GM21390 (cell line): ENCODE results near the gene WTIP.
A peak's percentile ranks its signal among the peaks of the same experiment; 100 is the strongest.
"Not testable (repeated sequence)": the region's sequence is repeated elsewhere in the genome, so short reads cannot be mapped to it uniquely, and the experiment has no call there.

Experiments used
- ATAC-seq: cut with Tn5 transposase; IDR thresholded peaks from one replicate; pipeline ENCODE4 v1.9.1; 2021; ENCODE audit not compliant: unreplicated experiment

Gene WTIP

DNA sequence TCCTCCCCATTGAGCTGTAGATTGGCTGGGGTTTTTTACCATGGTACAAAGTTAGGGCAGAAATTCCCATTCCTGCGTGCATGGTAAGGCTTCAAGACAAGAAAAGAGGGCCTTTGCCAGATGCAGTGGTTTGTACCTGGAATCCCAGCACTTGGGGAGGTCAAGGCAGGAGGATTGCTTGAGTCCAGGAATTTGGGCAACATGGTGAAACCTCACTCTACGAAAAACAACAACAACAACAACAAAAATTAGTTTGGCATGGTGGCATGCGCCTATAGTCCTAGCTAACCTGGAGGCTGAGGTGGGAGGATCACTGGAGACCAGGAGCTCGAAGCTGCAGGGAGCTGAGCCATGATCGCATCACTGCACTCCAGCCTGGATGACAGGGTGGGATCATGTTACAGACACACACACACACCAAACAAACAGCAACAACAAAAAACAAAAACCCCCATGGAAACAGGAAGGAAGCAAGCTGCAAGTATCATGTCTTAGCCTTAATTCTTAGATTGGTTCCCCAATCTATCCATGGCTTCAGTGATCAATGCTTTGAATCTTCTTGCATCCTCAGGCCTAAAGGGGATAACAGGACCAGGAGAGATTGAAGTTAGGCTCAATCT lies 5.5 kb upstream of the WTIP start:
- ATAC-seq, result no peak

DNA sequence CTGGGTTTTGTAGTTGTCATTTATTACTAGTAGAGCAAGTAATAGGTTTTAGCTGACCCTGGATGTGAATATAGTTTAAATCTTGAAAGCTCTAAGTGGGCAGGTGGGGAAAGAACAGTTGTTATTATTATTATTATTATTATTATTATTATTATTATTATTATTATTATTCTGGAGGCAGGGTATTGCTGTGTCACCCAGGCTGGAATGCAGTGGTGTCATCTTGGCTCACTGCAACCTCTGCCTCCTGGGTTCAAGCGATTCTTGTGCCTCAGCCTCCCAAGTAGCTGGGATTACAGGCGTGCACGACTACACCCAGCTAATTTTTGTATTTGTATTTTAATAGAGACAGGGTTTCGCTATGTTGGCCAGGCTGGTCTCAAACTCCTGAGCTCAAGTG lies 3.1 kb upstream of the WTIP start:
- ATAC-seq, result not testable (repeated sequence)

GRCh38 chr19:34479396-34479795 lies 2.2 kb upstream of the WTIP start:
- ATAC-seq, result no peak

DNA sequence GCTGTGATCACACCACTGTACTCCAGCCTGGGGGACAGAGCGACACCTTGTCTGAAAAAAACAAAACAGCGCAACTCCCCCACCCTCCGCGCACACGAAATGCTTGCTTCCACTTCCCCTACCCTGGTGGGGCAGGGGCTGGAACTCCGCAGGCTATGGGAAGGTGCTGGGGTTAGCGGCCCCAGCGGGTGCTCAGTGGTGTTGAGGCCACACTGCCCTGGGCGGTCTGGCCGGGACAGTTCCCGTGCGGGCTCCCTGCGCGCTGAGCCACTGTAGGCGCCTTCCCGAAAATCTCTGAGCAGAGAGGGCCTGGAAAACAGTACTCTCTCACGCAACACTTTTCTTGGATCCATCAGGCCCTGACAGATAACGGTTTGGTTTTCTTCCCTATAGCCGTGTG lies 1.1 kb upstream of the WTIP start:
- no peak for ATAC-seq

DNA sequence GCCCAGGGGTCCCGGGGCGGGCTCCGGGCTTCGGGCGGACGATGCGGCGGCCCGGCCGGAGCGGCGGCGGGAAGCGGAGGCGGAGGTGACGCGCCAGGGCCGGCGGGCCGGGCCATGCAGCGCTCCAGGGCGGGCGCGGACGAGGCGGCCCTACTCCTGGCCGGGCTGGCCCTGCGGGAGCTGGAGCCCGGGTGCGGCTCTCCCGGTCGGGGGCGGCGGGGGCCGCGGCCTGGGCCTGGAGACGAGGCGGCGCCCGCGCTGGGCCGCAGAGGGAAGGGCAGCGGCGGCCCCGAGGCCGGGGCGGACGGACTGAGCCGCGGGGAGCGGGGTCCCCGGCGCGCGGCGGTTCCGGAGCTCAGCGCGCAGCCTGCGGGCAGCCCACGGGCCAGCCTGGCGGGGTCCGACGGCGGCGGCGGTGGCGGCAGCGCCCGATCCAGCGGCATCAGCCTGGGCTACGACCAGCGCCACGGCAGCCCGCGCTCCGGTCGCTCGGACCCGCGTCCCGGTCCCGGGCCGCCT lies 362 bp downstream of the WTIP start:
- no peak for ATAC-seq

GRCh38 chr19:34482380-34483250 lies 1.1 kb downstream of the WTIP start:
- no peak for ATAC-seq

GRCh38 chr19:34484328-34484727 lies 2.8 kb downstream of the WTIP start:
- no peak for ATAC-seq

- ATAC-seq, result no peak
Observed at GRCh38 chr19:34485831-34486230, 4.3 kb downstream of the WTIP start.

DNA sequence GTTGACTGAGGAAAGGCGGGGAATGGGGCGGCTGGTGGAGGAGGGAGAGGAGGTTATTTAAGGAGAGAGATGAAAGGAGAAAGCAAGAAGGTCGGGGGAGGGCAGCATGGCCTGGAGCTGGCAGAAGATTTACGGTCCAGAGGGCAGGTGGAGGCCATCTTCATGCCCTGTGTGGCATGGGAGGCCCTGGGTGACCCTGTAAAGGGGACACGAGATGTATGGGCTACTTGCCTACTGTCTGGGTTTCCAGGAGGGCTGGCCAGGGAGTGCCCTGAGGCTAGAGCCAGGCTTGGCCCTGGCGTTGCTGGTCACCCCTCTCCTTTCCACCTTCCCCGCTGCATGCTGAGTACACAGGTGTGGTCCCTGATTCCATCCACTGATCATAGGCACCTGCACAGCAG lies 6.1 kb downstream of the WTIP start:
- ATAC-seq, result no peak

- no peak for ATAC-seq
Observed at GRCh38 chr19:34489175-34489574, 7.6 kb downstream of the WTIP start.

- no peak for ATAC-seq
Observed at GRCh38 chr19:34490141-34490766, 8.7 kb downstream of the WTIP start.

DNA sequence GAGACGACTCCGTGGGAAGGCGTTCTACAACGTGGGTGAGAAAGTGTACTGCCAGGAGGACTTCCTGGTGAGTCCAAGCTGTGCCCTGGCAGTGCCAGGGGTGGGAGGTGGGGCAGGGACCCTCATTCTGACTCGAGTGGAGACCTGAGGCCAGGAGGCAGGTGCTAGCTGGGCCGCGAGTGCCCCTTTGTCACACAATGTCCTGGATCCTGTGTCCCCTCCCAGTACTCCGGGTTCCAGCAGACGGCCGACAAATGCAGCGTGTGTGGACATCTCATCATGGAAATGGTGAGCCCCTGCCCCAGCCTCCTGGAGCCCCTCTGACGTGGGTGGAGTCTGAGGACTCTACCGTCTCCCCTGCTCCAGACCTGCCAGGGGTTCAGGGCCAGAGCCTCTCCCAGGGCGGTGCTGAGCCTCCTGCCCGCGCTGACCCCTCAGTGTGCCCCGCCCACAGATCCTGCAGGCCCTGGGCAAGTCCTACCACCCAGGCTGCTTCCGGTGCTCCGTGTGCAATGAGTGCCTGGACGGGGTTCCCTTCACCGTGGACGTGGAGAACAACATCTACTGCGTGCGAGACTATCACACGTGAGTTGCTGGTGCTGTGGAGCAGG lies 11.6 kb downstream of the WTIP start:
- no peak for ATAC-seq

GRCh38 chr19:34493649-34494044 lies 12.1 kb downstream of the WTIP start:
- ATAC-seq, result no peak

- no peak for ATAC-seq
Observed at GRCh38 chr19:34494601-34495000, 13.0 kb downstream of the WTIP start.

DNA sequence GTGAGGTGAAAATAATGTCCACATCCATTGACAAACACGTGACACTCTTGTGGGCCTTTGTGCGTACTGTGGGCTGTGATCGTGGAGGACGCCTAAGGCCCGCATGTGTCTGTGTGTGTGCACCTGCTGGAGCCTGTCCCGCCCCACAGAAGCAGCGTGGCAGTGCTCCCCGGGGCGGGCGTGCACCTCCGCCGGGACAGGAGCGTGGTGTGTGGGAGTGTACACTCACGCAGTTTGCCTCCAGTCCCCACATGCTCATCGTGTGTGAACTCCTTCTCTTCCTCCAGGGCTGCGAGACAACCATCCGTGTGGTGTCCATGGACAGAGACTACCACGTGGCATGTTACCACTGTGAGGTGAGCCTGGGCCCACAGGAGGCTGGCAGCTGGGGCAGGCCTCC lies 13.9 kb downstream of the WTIP start:
- no peak for ATAC-seq

- ATAC-seq, result no peak
Observed at GRCh38 chr19:34497112-34497805, 15.7 kb downstream of the WTIP start.

- no peak for ATAC-seq
Observed at GRCh38 chr19:34499155-34499834, 17.7 kb downstream of the WTIP start.

GRCh38 chr19:34500656-34501120 lies 19.1 kb downstream of the WTIP start:
- ATAC-seq, result no peak

DNA sequence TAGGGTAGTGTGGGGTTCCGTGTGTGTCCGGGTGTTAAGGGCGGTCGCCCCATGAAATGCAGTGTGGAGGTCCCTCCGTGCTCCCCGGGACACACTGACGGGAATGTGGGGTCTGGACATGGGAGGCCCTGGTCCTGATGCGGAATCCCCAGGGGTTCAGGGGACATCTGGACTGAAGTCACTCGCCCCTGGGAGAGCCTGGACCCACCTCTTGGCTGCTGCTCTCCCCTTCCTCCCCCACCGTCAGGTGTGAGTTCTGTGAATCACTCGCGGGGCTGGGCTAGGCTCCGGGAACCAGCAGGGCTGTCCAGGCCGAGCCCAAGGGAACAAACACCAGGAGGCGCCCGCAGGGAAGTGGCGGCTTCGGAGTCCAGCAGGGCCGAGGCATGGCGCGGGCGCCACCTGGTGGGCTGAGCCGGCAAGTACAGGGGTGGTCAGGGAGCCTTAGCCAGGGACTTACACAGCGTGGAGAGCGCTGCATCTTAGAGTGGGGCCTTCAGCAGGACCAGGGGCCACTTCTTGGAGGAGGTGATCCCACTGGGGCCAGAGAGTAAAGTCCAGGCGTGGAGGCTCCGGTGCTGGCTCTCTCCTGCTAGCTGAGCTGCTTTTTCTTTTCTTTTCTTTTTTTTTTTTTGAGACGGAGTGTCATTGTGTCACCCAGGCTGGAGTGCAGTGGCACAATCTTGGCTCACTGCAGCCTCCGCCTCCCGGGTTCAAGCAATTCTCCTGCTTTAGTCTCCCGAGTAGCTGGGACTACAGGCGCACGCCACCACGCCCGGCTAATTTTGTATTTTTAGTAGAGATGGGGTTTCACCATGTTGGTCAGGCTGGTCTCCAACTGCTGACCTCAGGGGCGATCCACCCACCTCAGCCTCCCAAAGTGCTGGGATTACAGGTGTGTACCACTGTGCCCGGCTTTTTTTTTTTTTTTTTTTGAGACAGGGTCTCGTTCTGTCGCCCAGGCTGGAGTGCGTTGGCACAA lies 20.1 kb downstream of the WTIP start:
- ATAC-seq, result peak; percentile 70
